ENCODE measurements around the gene RLN1. TPM values are rescaled to one million over a fixed set of nuclear protein-coding genes. Genes with fewer than 3 reads are reported as not detected.
"Not testable (repeated sequence)": the region's sequence is repeated elsewhere in the genome, so short reads cannot be mapped to it uniquely, and the experiment has no call there.

Gene RLN1
- total RNA-seq, 2 donors from 2014 or later, result 0.48 to 0.59 TPM

- no peaks in the 10 kb centered on the region for H3K27me3 ChIP-seq
- H3K9ac ChIP-seq (ENCODE audit: low read depth in 2 of 2, low read length in 2 of 2), result no peak overlapping the region
- no peak for TF ChIP-seq CTCF (IDR thresholded peaks at IDR 0.05)
- no peaks in the 10 kb centered on the region for H3K4me1 ChIP-seq
- no peak for DNase-seq
- H3K9me3 ChIP-seq, result no peaks in the 10 kb centered on the region
- no peaks in the 10 kb centered on the region for H3K36me3 ChIP-seq
- intact Hi-C loops (cut with DNase I), result loop anchor here (2.0 kb wide), 1 partner anchor 23 kb away; no protein-coding TSS in a partner anchor
- H3K4me3 ChIP-seq, result no peak overlapping the region
- no peak overlapping the region for H3K27ac ChIP-seq
Measured at GRCh38 chr9:5315187-5315923, 24.3 kb downstream of the RLN1 start.

- no peaks in the 10 kb centered on the region for H3K27me3 ChIP-seq
- H3K36me3 ChIP-seq, result no peaks in the 10 kb centered on the region
Measured at GRCh38 chr9:5310851-5311250, 28.8 kb downstream of the RLN1 start.

GRCh38 chr9:5305741-5306140, 33.9 kb downstream of the RLN1 start:
- Histone ChIP-seq H3K27ac (no peak overlapping the region), H3K4me1 (no peaks in the 10 kb centered on the region), H3K27me3 (no peaks in the 10 kb centered on the region), H3K36me3 (no peaks in the 10 kb centered on the region), H3K4me3 (no peak overlapping the region), H3K9ac (ENCODE audit: low read depth in 2 of 2, low read length in 2 of 2) (no peak overlapping the region), H3K9me3 (no peaks in the 10 kb centered on the region)
- DNase-seq, result no peak
- TF ChIP-seq CTCF (IDR thresholded peaks at IDR 0.05), result no peak
- intact Hi-C loops (cut with DNase I), result no loop called here

More at GRCh38 chr9:5310851-5311250, 28.8 kb downstream of the RLN1 start:
- TF ChIP-seq CTCF (IDR thresholded peaks at IDR 0.05), result no peak
- intact Hi-C loops (cut with DNase I), result no loop called here
- H3K9me3 ChIP-seq, result no peaks in the 10 kb centered on the region
- no peak for DNase-seq
- H3K27ac ChIP-seq, result no peak overlapping the region
- no peaks in the 10 kb centered on the region for H3K4me1 ChIP-seq
- no peak overlapping the region for H3K4me3 ChIP-seq
- no peak overlapping the region for H3K9ac ChIP-seq (ENCODE audit: low read depth in 2 of 2, low read length in 2 of 2)

- H3K9ac ChIP-seq (ENCODE audit: low read depth in 2 of 2, low read length in 2 of 2); H3K4me1 ChIP-seq; H3K4me3 ChIP-seq; H3K9me3 ChIP-seq; H3K27ac ChIP-seq; intact Hi-C loops (cut with DNase I); DNase-seq; H3K36me3 ChIP-seq; H3K27me3 ChIP-seq: not testable (repeated sequence)
Measured at GRCh38 chr9:5303840-5304795, 35.6 kb downstream of the RLN1 start, which contains the start of gene RLN2. RLN2 (minus strand) TSS chr9:5304716; CDS start chr9:5304580, 136 bp downstream.

GRCh38 chr9:5301544-5301943, 38.1 kb downstream of the RLN1 start:
- Histone ChIP-seq H3K36me3 (no peaks in the 10 kb centered on the region), H3K27ac (no peak overlapping the region), H3K9ac (ENCODE audit: low read depth in 2 of 2, low read length in 2 of 2) (no peak overlapping the region), H3K27me3 (no peaks in the 10 kb centered on the region), H3K9me3 (no peaks in the 10 kb centered on the region), H3K4me3 (no peak overlapping the region), H3K4me1 (no peaks in the 10 kb centered on the region)
- no peak for DNase-seq
- intact Hi-C loops (cut with DNase I), result no loop called here
- no peak for TF ChIP-seq CTCF (IDR thresholded peaks at IDR 0.05)
